HepG2 (cell line): ENCODE measurements around the gene AGPAT3. TPM values are rescaled to one million over a fixed set of nuclear protein-coding genes. Genes with fewer than 3 reads are reported as not detected.

Source experiments
- CBX1 ChIP-seq: IDR thresholded peaks from one replicate; pipeline ENCODE4 v1.6.1; 2016; ENCODE audit warnings: antibody characterized with exemption, low read depth
- HMG20A ChIP-seq: IDR thresholded peaks from 2 replicates; pipeline ENCODE4 v1.6.1; 2016; ENCODE audit warnings: borderline replicate concordance
- HNRNPH1 ChIP-seq: fragments of 200-400 bp; formaldehyde crosslinking; optimal IDR thresholded peaks from 2 replicates; pipeline ENCODE3; 2017; ENCODE audit warnings: mild to moderate bottlenecking, low read depth, low read length
- HOXA7 ChIP-seq: sonication (generic); formaldehyde crosslinking; IDR thresholded peaks from 2 replicates; pipeline ENCODE4 v1.8.1; 2022; ENCODE audit warnings: mild to moderate bottlenecking, missing genetic modification reagents, moderate library complexity
- ISX ChIP-seq: sonication (generic); formaldehyde crosslinking; conservative IDR thresholded peaks from 2 replicates; pipeline ENCODE4 v1.5.0; 2020; ENCODE audit warnings: missing genetic modification reagents
- MTF1 ChIP-seq: sonication (generic); formaldehyde crosslinking; IDR thresholded peaks from 2 replicates; pipeline ENCODE4 v1.5.0; 2020; ENCODE audit warnings: missing genetic modification reagents
- NCOA1 ChIP-seq: sonication (generic); formaldehyde crosslinking; IDR thresholded peaks from 2 replicates; pipeline ENCODE4 v1.9.0; 2021; ENCODE audit warnings: missing genetic modification reagents
- PHF5A ChIP-seq: IDR thresholded peaks from one replicate; pipeline ENCODE4 v1.6.1; 2018; ENCODE audit warnings: low read depth, missing genetic modification reagents; ENCODE audit not compliant: unreplicated experiment
- PHF8 ChIP-seq: sonication (generic); formaldehyde crosslinking; IDR thresholded peaks from 2 replicates; pipeline ENCODE4 v1.5.0; 2020; ENCODE audit warnings: missing genetic modification reagents
- ZBTB20 ChIP-seq: sonication (generic); formaldehyde crosslinking; IDR thresholded peaks from 2 replicates; pipeline ENCODE4 v1.8.1; 2023; ENCODE audit warnings: missing genetic modification reagents, low read depth, mild to moderate bottlenecking, borderline replicate concordance
- ZMYM2 ChIP-seq: sonication (generic); formaldehyde crosslinking; IDR thresholded peaks from 2 replicates; pipeline ENCODE4 v1.8.0; 2022; ENCODE audit warnings: mild to moderate bottlenecking, missing genetic modification reagents
- ZNF180 ChIP-seq: sonication (generic); formaldehyde crosslinking; IDR thresholded peaks from 2 replicates; pipeline ENCODE4 v1.4.0; 2020; ENCODE audit warnings: low read depth, missing genetic modification reagents, borderline replicate concordance
- ZNF329 ChIP-seq: sonication (generic); formaldehyde crosslinking; IDR thresholded peaks from 2 replicates; pipeline ENCODE4 v1.9.0; 2021; ENCODE audit warnings: low read depth, mild to moderate bottlenecking, missing genetic modification reagents
- ZNF589 ChIP-seq: sonication (generic); formaldehyde crosslinking; conservative IDR thresholded peaks from 2 replicates; pipeline ENCODE4 v1.8.0; 2022; ENCODE audit warnings: mild to moderate bottlenecking, moderate library complexity, missing genetic modification reagents
- ZNF616 ChIP-seq: sonication (generic); formaldehyde crosslinking; IDR thresholded peaks from 2 replicates; pipeline ENCODE4 v1.5.0; 2020; ENCODE audit warnings: low read depth, mild to moderate bottlenecking, missing genetic modification reagents
- ZNF724P ChIP-seq: sonication (generic); formaldehyde crosslinking; IDR thresholded peaks from 2 replicates; pipeline ENCODE4 v1.8.0; 2022; ENCODE audit warnings: missing genetic modification reagents, borderline replicate concordance
- ZNF737 ChIP-seq: sonication (generic); formaldehyde crosslinking; IDR thresholded peaks from 2 replicates; pipeline ENCODE4 v1.5.0; 2020; ENCODE audit warnings: missing genetic modification reagents, mild to moderate bottlenecking, borderline replicate concordance
- ZNF746 ChIP-seq: sonication (generic); formaldehyde crosslinking; IDR thresholded peaks from 2 replicates; pipeline ENCODE4 v1.8.0; 2022; ENCODE audit warnings: mild to moderate bottlenecking, missing genetic modification reagents
- ZNF883 ChIP-seq: sonication (generic); formaldehyde crosslinking; IDR thresholded peaks from 2 replicates; pipeline ENCODE4 v1.5.1; 2020; ENCODE audit warnings: mild to moderate bottlenecking, missing genetic modification reagents; ENCODE audit errors: not compliant biosample characterization
- polyA plus RNA-seq, 8 experiments: library from polyadenylated mRNA; depleted of rRNA in 3 of 8; stranded (reverse) in 7 of 8; unstranded in 1 of 8; fragments of >200 nt; fragmentation: Illumina TruSeq in 4 of 8; extraction: Trizol in 4 of 8; gene quantifications; 2 replicates each; pipeline versions ENCODE4 v1.2.1 to v1.2.3, GENCODE V29; 2011 to 2016; ENCODE audit warnings: low read depth in 4 of 8, missing spikeins in 1 of 8, mixed read lengths in 1 of 8; ENCODE audit not compliant: insufficient read depth in 1 of 8
- total RNA-seq, 5 experiments: library from RNA; depleted of rRNA; stranded (reverse); fragments of >200 nt; fragmentation: Illumina TruSeq; extraction: Trizol; gene quantifications; 2 replicates each; pipeline ENCODE4 v1.2.3, GENCODE V29; 2016; ENCODE audit warnings: low read depth in 1 of 5
- TF ChIP-seq, protein P1 (sequence below): sonication (generic); formaldehyde crosslinking; IDR thresholded peaks from one replicate; pipeline ENCODE4 v1.5.1; 2020; ENCODE audit warnings: mild to moderate bottlenecking, missing genetic modification reagents; ENCODE audit errors: not compliant biosample characterization

The AGPAT3 gene
- total and polyA plus RNA-seq, 2 of the 13 experiments (the other 11 are each of a cell fraction or from before 2014, with no cell fraction given), result 32.2 to 54.4 TPM

DNA sequence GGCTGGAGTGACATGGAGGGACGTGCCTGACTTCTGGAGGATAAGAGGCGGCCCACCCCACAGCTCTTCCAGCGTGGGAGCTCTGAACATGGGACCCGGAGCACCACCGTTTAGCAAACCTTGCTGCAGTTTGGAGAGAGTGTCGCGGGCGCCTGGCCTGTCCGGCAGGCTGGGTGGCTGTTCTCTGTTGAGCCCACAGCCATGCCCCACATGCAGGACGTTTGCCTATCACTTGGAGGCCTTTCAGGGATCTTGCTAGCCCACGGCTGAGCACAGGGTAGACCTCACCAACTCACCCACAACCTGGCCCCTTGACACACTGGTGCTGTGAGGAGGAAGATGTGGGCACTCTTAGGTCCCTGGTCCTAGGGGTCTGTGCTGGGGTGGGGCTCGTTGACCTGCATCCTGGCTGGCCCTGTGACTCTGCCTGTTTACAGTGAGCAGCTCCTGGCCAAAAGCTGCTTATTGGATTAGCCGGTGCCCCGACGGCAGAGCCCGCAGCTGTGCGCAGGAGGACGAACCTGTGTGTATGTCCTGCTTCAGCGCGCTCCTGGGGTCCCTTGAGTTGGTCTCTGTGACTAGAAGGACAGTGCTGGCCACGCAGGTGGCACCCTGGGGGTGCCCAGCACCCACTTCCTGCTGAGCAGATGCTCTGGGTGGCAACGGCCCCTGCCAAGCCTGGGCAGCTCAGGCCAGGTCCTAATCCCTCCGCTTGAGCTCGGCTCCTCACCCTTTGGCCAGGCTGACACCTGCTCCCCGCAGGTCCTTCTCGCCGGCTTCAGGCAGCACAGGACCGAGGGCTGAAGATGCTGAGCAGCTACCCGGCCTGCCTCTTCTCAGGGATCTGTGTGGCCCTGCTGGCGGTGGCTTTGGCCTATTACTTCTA, 74.7 kb downstream of the AGPAT3 start (continued):
- TF ChIP-seq ZBTB20 (no peak), ZNF180 (no peak), HNRNPH1 (no peak), ZMYM2 (CRISPR knock-in tag) (no peak), ZNF329 (no peak), ZNF746 (no peak), ZNF589 (CRISPR knock-in tag) (0 out of 2 replicates have a peak, but pooled peaks have one; percentile 13), ZNF883 (CRISPR knock-in tag) (no peak), MTF1 (CRISPR knock-in tag) (no peak), HOXA7 (no peak), HMG20A (CRISPR knock-in tag) (no peak), NCOA1 (CRISPR knock-in tag) (no peak), PHF5A (CRISPR knock-in tag) (no peak), ZNF616 (no peak), ZNF724P (CRISPR knock-in tag) (no peak), CBX1 (no peak), PHF8 (CRISPR knock-in tag) (0 out of 2 replicates have a peak, but pooled peaks have one; percentile 0), ISX (no peak), ZNF737 (CRISPR knock-in tag) (no peak)
- TF ChIP-seq, protein P1, sequence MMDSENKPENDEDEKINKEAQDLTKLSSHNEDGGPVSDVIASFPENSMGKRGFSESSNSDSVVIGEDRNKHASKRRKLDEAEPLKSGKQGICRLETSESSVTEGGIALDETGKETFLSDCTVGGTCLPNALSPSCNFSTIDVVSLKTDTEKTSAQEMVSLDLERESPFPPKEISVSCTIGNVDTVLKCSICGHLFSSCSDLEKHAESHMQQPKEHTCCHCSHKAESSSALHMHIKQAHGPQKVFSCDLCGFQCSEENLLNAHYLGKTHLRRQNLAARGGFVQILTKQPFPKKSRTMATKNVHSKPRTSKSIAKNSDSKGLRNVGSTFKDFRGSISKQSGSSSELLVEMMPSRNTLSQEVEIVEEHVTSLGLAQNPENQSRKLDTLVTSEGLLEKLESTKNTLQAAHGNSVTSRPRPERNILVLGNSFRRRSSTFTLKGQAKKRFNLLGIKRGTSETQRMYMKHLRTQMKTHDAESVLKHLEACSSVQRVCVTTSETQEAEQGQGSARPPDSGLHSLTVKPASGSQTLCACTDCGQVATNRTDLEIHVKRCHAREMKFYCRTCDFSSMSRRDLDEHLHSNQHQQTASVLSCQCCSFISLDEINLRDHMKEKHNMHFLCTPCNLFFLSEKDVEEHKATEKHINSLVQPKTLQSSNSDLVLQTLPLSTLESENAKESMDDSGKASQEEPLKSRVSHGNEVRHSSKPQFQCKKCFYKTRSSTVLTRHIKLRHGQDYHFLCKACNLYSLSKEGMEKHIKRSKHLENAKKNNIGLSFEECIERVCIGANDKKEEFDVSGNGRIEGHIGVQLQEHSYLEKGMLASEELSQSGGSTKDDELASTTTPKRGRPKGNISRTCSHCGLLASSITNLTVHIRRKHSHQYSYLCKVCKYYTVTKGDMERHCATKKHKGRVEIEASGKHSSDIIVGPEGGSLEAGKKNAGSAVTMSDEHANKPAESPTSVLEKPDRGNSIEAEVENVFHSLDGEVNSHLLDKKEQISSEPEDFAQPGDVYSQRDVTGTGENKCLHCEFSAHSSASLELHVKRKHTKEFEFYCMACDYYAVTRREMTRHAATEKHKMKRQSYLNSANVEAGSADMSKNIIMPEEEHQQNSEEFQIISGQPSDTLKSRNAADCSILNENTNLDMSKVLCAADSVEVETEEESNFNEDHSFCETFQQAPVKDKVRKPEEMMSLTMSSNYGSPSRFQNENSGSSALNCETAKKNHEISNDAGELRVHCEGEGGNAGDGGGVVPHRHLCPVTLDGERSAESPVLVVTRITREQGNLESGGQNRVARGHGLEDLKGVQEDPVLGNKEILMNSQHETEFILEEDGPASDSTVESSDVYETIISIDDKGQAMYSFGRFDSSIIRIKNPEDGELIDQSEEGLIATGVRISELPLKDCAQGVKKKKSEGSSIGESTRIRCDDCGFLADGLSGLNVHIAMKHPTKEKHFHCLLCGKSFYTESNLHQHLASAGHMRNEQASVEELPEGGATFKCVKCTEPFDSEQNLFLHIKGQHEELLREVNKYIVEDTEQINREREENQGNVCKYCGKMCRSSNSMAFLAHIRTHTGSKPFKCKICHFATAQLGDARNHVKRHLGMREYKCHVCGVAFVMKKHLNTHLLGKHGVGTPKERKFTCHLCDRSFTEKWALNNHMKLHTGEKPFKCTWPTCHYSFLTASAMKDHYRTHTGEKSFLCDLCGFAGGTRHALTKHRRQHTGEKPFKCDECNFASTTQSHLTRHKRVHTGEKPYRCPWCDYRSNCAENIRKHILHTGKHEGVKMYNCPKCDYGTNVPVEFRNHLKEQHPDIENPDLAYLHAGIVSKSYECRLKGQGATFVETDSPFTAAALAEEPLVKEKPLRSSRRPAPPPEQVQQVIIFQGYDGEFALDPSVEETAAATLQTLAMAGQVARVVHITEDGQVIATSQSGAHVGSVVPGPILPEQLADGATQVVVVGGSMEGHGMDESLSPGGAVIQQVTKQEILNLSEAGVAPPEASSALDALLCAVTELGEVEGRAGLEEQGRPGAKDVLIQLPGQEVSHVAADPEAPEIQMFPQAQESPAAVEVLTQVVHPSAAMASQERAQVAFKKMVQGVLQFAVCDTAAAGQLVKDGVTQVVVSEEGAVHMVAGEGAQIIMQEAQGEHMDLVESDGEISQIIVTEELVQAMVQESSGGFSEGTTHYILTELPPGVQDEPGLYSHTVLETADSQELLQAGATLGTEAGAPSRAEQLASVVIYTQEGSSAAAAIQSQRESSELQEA (CRISPR knock-in tag), result no peak
